SK-N-SH (cell line): ENCODE data around the gene OR6K3.

Experiments
- CTCF ChIP-seq: fragments of 200-600 bp; sonication (generic); IDR thresholded peaks from 2 replicates; pipeline ENCODE4 v1.6.1; 2017; ENCODE audit warnings: antibody characterized with exemption, mild to moderate bottlenecking, moderate library complexity
- EP300 ChIP-seq, 2 experiments: IDR thresholded peaks; 2 replicates each; pipeline versions ENCODE4 v1.4.0 to v1.6.1; 2012; ENCODE audit warnings: borderline replicate concordance in 1 of 2, low read depth in 1 of 2, low read length in 1 of 2
- GABPA ChIP-seq: IDR thresholded peaks from 2 replicates; pipeline ENCODE4 v1.4.0; 2012; ENCODE audit warnings: low read depth, mild to moderate bottlenecking
- JUND ChIP-seq: IDR thresholded peaks from 2 replicates; pipeline ENCODE4 v1.4.0; 2012
- MAX ChIP-seq: IDR thresholded peaks from 2 replicates; pipeline ENCODE4 v1.4.0; 2012; ENCODE audit warnings: low read depth
- MXI1 ChIP-seq: IDR thresholded peaks from 2 replicates; pipeline ENCODE4 v1.6.1; 2012; ENCODE audit warnings: mild to moderate bottlenecking, low read depth, low read length, improper control_type of control experiment
- NRF1 ChIP-seq: IDR thresholded peaks from 2 replicates; pipeline ENCODE4 v1.6.1; 2012; ENCODE audit warnings: low read depth, mild to moderate bottlenecking, low read length
- POLR2AphosphoS5 ChIP-seq: IDR thresholded peaks from 2 replicates; pipeline ENCODE4 v1.6.1; 2012; ENCODE audit warnings: low read depth, low read length
- TCF12 ChIP-seq: IDR thresholded peaks from 2 replicates; pipeline ENCODE4 v1.4.0; 2012
- TEAD4 ChIP-seq: IDR thresholded peaks from 2 replicates; pipeline ENCODE4 v1.4.0; 2012; ENCODE audit warnings: mild to moderate bottlenecking, borderline replicate concordance; ENCODE audit not compliant: insufficient read depth

GRCh38 chr1:158674302-158674701, 46.2 kb downstream of the OR6K3 start:
- TF ChIP-seq MAX (no peak), CTCF (no peak), POLR2AphosphoS5 (no peak), NRF1 (no peak), MXI1 (no peak), JUND (no peak), TEAD4 (no peak), GABPA (no peak), EP300 (IDR thresholded peaks at IDR 0.05; ENCODE audit: borderline replicate concordance in 1 of 2, low read depth in 1 of 2, low read length in 1 of 2) (no peak), TCF12 (no peak)
